Fibroblast of villous mesenchyme (primary cell): ENCODE results near the gene SPSB3. TPM values are rescaled to one million over a fixed set of nuclear protein-coding genes. Genes with fewer than 3 reads are reported as not detected.

ENCODE experiments used
- DNase-seq: peaks from one replicate; pipeline ENCODE4 v3.0.0-alpha.2; 2010; ENCODE audit warnings: low read depth
- H3K4me3 ChIP-seq: 2 replicates; pipeline ENCODE4 v1.5.1; 2011; ENCODE audit warnings: low read depth, mild to moderate bottlenecking, low read length
- total RNA-seq: library from RNA; depleted of rRNA; stranded (reverse); fragments of >200 nt; gene quantifications from 2 replicates; pipeline ENCODE4 v1.2.3, GENCODE V29; 2012
- TF ChIP-seq, protein P1 (sequence below): IDR thresholded peaks from 2 replicates; pipeline ENCODE4 v1.5.1; 2012; ENCODE audit warnings: low read depth, mild to moderate bottlenecking, low read length; ENCODE audit not compliant: insufficient read depth

Gene SPSB3
- total RNA-seq, 1 donor, result 25.5 TPM

DNA sequence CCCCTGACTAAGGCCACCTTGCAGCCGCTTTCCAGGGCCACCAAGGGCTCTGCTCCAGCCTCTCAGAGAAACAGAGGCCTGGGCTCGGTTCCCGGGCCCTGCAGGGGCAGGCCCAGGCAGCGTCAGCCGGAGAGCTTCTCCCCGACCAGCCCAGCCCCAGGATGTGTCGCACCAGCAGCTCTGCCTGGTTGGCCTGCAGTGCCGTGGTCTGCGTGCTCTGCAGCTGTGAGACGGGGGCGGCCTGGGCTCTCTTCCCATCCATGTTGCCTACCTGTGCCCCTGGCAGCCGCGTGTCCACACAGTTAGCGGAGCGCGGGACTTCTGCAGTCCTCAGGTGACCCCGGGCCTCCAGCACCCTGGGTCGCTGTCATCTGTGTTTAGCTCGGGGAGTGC lies 6.3 kb upstream of the SPSB3 start:
- no peak overlapping the region for H3K4me3 ChIP-seq
- no peak for DNase-seq
- TF ChIP-seq, protein P1, sequence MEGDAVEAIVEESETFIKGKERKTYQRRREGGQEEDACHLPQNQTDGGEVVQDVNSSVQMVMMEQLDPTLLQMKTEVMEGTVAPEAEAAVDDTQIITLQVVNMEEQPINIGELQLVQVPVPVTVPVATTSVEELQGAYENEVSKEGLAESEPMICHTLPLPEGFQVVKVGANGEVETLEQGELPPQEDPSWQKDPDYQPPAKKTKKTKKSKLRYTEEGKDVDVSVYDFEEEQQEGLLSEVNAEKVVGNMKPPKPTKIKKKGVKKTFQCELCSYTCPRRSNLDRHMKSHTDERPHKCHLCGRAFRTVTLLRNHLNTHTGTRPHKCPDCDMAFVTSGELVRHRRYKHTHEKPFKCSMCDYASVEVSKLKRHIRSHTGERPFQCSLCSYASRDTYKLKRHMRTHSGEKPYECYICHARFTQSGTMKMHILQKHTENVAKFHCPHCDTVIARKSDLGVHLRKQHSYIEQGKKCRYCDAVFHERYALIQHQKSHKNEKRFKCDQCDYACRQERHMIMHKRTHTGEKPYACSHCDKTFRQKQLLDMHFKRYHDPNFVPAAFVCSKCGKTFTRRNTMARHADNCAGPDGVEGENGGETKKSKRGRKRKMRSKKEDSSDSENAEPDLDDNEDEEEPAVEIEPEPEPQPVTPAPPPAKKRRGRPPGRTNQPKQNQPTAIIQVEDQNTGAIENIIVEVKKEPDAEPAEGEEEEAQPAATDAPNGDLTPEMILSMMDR, result no peak

DNA sequence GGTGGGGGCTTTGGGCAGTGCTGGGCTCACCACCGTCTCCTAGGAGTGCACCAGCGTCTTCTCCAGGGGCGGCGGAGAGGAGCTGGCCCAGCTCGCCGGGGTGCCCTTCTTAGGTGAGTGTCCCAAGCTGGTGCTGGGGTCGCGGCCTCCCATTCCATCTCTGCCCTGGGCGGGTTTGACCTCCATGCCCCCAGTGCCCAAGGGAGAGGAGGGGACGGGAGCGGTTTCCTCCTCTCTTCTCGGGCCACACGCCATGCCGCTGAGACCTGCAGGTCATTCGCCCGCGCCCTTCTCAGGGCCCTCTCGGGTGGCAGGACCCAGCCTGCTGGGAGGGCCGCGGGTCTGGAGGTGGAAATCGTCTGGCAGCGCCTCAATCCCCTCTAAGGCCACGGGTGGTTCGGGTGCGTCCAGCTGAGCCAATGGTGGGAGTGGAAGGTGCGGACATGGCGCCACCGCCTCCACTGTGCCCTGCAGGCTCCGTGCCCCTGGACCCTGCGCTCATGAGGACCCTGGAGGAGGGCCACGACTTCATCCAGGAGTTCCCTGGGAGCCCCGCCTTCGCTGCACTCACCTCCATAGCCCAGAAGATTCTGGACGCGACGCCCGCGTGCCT lies 5.8 kb upstream of the SPSB3 start:
- no peak for DNase-seq
- no peak overlapping the region for H3K4me3 ChIP-seq
- TF ChIP-seq, protein P1, result no peak

DNA sequence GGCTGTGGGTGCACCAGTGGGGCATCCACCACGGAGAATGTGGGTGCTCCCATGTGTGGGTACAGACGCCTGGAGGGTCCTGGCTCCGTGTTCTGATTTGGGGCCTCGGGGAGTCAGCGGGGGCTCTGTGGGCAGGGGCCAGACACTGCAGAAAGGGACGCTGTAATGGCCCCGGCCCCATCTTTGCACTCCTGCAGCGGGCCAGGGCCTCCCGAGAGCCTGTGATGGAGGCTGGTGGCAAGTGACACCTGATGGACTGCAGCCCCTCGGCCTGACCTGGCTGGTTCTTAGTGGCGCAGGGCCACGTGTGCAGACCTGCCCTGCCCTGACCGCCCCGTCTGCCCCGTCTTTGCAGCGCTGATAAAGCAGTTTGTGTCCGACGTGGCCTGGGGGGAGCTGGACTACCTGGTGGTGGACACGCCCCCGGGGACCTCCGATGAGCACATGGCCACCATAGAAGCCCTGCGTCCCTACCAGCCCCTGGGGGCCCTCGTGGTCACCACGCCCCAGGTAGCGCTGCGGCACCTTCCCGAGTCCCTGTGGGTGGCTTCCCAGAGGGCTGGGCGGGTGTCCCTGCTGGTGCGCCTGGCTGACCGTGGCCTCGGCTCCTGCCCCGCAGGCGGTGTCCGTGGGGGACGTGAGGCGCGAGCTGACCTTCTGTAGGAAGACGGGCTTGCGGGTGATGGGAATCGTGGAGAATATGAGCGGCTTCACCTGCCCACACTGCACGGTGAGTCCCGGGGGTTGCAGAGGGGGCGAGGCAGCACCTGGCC lies 5.1 kb upstream of the SPSB3 start:
- no peak overlapping the region for H3K4me3 ChIP-seq
- DNase-seq, result no peak
- TF ChIP-seq, protein P1, result no peak

DNA sequence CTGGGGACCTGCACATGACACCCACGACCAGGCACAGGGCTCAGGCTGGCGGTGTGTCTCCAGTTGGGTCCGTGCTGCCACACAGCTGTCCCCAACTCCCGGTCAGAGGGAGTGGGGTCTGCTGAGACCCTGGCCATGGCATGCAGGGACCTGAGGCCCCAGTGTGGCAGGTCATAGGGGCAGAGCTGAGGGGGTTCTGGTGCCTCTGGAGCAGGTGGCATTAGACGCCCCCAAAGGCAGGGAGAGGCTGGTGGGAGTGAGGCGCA lies 4.6 kb upstream of the SPSB3 start:
- TF ChIP-seq, protein P1, result no peak
- DNase-seq, result no peak
- H3K4me3 ChIP-seq, result no peak overlapping the region

DNA sequence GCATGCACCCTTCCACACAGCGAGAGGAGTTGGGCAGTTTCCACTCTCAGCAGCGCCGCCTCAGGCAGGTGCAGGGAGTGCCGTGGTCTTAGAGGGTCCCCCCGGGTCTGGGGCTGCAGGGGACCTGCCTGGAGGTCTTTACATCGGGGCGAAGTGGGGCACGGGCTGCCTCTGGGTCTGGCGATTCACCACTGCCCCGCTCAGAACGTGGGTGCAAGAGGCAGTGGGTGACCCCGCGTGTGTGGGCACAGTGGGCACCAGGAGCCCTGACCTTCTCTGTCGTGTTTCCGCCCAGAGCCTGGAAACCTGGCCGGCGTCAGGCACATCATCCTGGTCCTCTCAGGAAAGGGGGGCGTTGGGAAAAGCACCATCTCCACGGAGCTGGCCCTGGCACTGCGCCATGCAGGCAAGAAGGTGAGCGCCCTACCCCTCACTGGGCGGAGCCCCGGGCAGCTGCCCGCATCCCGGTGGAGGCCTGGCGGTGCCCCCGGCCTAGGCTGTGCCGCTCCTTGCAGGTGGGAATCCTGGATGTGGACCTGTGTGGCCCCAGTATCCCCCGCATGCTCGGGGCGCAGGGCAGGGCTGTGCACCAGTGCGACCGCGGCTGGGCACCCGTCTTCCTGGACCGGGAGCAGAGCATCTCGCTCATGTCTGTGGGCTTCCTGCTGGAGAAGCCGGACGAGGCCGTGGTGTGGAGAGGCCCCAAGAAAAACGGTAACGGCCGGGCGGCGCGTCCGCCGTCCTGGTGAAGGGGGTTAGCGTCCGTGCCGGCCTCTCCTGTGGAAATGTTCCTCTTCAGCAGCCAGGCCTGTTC lies 4.1 kb upstream of the SPSB3 start:
- DNase-seq, result no peak
- TF ChIP-seq, protein P1, result no peak

DNA sequence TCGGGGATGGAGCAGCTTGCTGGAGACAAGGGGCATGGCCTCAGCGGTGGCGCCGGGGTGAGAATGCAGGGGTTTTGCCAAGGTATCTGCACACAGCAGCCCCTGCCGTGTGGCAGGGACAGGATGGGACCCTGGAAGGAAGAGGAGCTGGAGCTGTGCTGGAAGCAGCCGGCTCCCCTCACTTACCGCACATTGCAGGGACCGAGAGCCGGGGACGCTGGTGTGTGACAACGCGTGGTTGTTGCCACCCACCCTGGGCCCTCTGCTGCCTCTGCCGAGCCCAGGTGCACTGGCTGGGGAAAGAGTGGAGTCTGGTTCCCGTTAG lies 3.4 kb upstream of the SPSB3 start:
- no peak overlapping the region for H3K4me3 ChIP-seq
- DNase-seq, result no peak
- TF ChIP-seq, protein P1, result no peak

More for the DNA sequence above, 4.1 kb upstream of the SPSB3 start:
- no peak overlapping the region for H3K4me3 ChIP-seq
